ENCODE measurements around the gene SESN1. TPM values are rescaled to one million over a fixed set of nuclear protein-coding genes. Genes with fewer than 3 reads are reported as not detected.

Gene SESN1
- total and polyA plus RNA-seq, 5 donors from 2014 or later: 15.8 to 59.6 (median 50.0) TPM

DNA sequence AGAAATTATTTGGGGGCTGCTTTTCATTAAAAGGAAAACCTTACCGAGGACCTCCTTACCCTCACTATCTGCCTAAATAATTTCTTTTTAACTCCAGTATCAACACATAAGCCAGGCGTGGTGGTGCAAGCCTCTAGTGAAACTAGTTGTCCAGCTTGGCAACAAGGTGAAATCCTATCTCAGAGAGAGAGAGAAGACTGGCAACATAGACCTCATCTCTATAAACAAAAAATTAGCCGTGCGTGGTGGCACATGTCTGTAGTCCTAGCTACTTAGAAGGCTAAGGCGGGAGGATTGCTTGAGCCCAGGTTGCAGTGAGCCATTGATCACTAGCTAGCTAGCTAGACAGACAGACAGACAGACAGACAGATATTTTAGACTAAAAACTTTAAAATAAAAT is 153.9 kb downstream of the SESN1 start:
- Mint-ChIP-seq H3K27ac (peak overlapping the region in 1 of 3 donors; percentile 81), H3K27me3 (no peaks in the 10 kb centered on the region), H3K4me3 (no peak overlapping the region)

DNA sequence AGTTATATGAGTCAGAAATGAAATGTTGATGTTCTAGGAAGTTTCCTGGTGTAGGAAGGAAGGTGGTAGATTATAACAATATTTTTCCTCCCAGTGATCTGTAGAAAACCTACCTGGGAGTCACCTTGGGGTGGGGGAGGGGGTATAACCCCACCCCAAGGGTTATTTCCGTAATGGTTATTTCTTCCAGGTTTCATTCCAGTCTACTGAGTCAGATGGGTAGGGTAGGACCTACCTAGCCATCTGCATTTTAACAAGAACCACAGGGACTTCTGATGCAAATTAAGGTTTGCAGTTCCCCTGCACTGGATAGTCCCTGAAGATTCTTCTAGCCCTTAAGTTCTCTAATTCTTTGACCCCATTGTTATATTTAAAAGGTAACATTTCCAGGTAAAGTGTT is 157.5 kb downstream of the SESN1 start:
- Histone ChIP-seq H3K36me3 (ENCODE audit: control insufficient read depth, insufficient read depth, low read length) (no peaks in the 10 kb centered on the region), H3K27ac (ENCODE audit: insufficient read depth, low read length, poor library complexity, severe bottlenecking) (no peak overlapping the region), H3K9me3 (ENCODE audit: control insufficient read depth in 2 of 2, low read length in 2 of 2) (no peaks in the 10 kb centered on the region), H3K27me3 (ENCODE audit: control insufficient read depth, insufficient read depth, low read length) (no peaks in the 10 kb centered on the region), H3K4me1 (ENCODE audit: control insufficient read depth, insufficient read depth, low read length, poor library complexity, severe bottlenecking) (peaks cover 11% of the 10 kb centered on the region), H3K4me3 (ENCODE audit: low read depth, low read length) (no peak overlapping the region)
- H3K4me3 Mint-ChIP-seq: no peak overlapping the region
- peaks cover 17% of the 10 kb centered on the region for H3K36me3 Mint-ChIP-seq
- peaks cover 3 to 33% (median 10%) of the 10 kb centered on the region in 4 donors for H3K4me1 Mint-ChIP-seq
- H3K9me3 Mint-ChIP-seq: peaks cover 0 to under 1% (median 0%) of the 10 kb centered on the region in 7 donors
- ATAC-seq (ENCODE audit: low read depth in 2 of 2) (no peak), DNase-seq (no peak)
- H3K27me3 Mint-ChIP-seq: no peaks in the 10 kb centered on the region
- peak overlapping the region in 1 of 3 donors; percentile 64 for H3K27ac Mint-ChIP-seq

More for the DNA sequence above, 153.9 kb downstream of the SESN1 start:
- H3K4me1 Mint-ChIP-seq: peaks cover 15 to 60% (median 22%) of the 10 kb centered on the region in 4 donors
- no peaks in the 10 kb centered on the region for H3K36me3 ChIP-seq (ENCODE audit: control insufficient read depth, insufficient read depth, low read length)
- H3K27me3 ChIP-seq (ENCODE audit: control insufficient read depth, insufficient read depth, low read length): no peaks in the 10 kb centered on the region
- H3K36me3 Mint-ChIP-seq: peaks cover 10% of the 10 kb centered on the region
- H3K9me3 ChIP-seq (ENCODE audit: control insufficient read depth in 2 of 2, low read length in 2 of 2): no peaks in the 10 kb centered on the region
- peaks cover 34% of the 10 kb centered on the region for H3K4me1 ChIP-seq (ENCODE audit: control insufficient read depth, insufficient read depth, low read length, poor library complexity, severe bottlenecking)
- no peak overlapping the region for H3K4me3 ChIP-seq (ENCODE audit: low read depth, low read length)
- no peak for DNase-seq
- no peak for ATAC-seq (ENCODE audit: low read depth in 2 of 2)
- no peak overlapping the region for H3K27ac ChIP-seq (ENCODE audit: insufficient read depth, low read length, poor library complexity, severe bottlenecking)
- H3K9me3 Mint-ChIP-seq: peaks cover 0 to 1% (median 0%) of the 10 kb centered on the region in 7 donors

Other genes starting within 250 kb of the SESN1 start
- 12.5 TPM for gene ARMC2, start 246.4 kb downstream of the SESN1 start, total RNA-seq
- gene ARMC2, start 246.4 kb downstream of the SESN1 start, polyA plus RNA-seq: 1 to 10 TPM; 3.5 to 8.4 (median 6.5) TPM
- 6.9 TPM for gene CEP57L1, start 661 bp upstream of the SESN1 start, total RNA-seq
- gene CEP57L1, start 661 bp upstream of the SESN1 start, polyA plus RNA-seq: 10 to 100 TPM in 2 of 4 donors, 1 to 10 TPM in 2; 6.6 to 12.4 (median 9.5) TPM

Data from CD4-positive, CD25-positive, alpha-beta regulatory T cell (primary cell).